Psoas muscle (tissue), 8 donors: ENCODE results near the gene EIF4A3. TPM values are rescaled to one million over a fixed set of nuclear protein-coding genes. Genes with fewer than 3 reads are reported as not detected.

Experiments used
- ATAC-seq, 4 donors: fragments of 200-7000 bp; cut with Tn5 transposase; one replicate each; pipeline ENCODE4 v1.9.1; 2020; ENCODE audit warnings: moderate library complexity in 3 of 4, mild to moderate bottlenecking in 2 of 4
- DNase-seq, 2 donors: peaks; one replicate each; pipeline ENCODE4 v3.0.0-alpha.2; 2020
- H3K27ac ChIP-seq: fragments of 200-600 bp; one replicate; pipeline ENCODE4 v1.8.0; 2022
- H3K27me3 ChIP-seq, 3 donors: fragments of 200-600 bp in 1 of 3; one replicate each; pipeline versions ENCODE4 v1.6.1 to v1.8.0; 2013 to 2022; ENCODE audit warnings: low read length in 2 of 3, mild to moderate bottlenecking in 2 of 3, moderate library complexity in 1 of 3; ENCODE audit not compliant: insufficient read depth in 3 of 3
- H3K36me3 ChIP-seq, 2 donors: fragments of 200-600 bp in 1 of 2; one replicate each; pipeline versions ENCODE4 v1.6.1 to v1.8.0; 2013 to 2022; ENCODE audit warnings: low read depth in 1 of 2, mild to moderate bottlenecking in 1 of 2, moderate library complexity in 1 of 2; ENCODE audit not compliant: insufficient read depth in 1 of 2
- H3K4me1 ChIP-seq: fragments of 200-600 bp; one replicate; pipeline ENCODE4 v1.8.0; 2022
- H3K4me3 ChIP-seq: fragments of 200-600 bp; one replicate; pipeline ENCODE4 v1.8.0; 2022; ENCODE audit warnings: mild to moderate bottlenecking
- H3K9me3 ChIP-seq: fragments of 200-600 bp; one replicate; pipeline ENCODE4 v1.8.0; 2022
- WGBS, 3 donors: extraction: QIAGEN DNeasy Blood & Tissue Kit; methylation state at CpG; one replicate each; pipeline versions ENCODE4 v1.1.6 to v1.1.7; 2013; 5-methylcytosine and 5-hydroxymethylcytosine counted together
- intact Hi-C, 2 donors: fragments of 100-400 bp; cut with DNase I; formaldehyde crosslinking; loops; one replicate each; pipeline versions ENCODE4 v1.11.0 to v1.14.2; 2022
- polyA plus RNA-seq, 3 donors: library from polyadenylated mRNA; stranded (reverse); fragments of 200-250 nt; gene quantifications; one replicate each; pipeline ENCODE4 v1.2.3, GENCODE V29; 2013
- total RNA-seq, 4 donors: library from RNA; stranded (reverse); fragmentation: NEBNext Ultra II Directional in 2 of 4; extraction: Animal tissue kit (Norgen Biotek cat#: 25700) in 2 of 4; gene quantifications; one replicate each; pipeline versions ENCODE4 v1.2.1 to v1.2.4, GENCODE V29; 2021 to 2023
- TF ChIP-seq, protein P1 (sequence below): fragments of 200-600 bp; IDR thresholded peaks from one replicate; pipeline ENCODE4 v1.8.0; 2022; ENCODE audit warnings: antibody characterized with exemption
- donor health status: healthy with polysubstance abuse.
- donor health status: DM: no; HTN: no; CAD: no; lungs with moderate emphysema.
- donor health status: Bipolar disorder and iron deficiency.
- donor health status: healthy.
- donor health status: DM: yes; HTN: yes; CAD: no.
- donor health status: DM: no; HTN: no; CAD: no.
- donor health status: DM: no; HTN: no; CAD: no.
- donor health status: DM: yes; HTN: yes; CAD: no.

Gene EIF4A3
- total and polyA plus RNA-seq, 7 donors: 26.7 to 77.0 (median 36.0) TPM

GRCh38 chr17:80113033-80113484, 33.9 kb downstream of the EIF4A3 start:
- 84 to 88% (median 88%) methylated on average over 17 to 20 of the region's 20 CpGs for WGBS, 3 donors
- TF ChIP-seq, protein P1, sequence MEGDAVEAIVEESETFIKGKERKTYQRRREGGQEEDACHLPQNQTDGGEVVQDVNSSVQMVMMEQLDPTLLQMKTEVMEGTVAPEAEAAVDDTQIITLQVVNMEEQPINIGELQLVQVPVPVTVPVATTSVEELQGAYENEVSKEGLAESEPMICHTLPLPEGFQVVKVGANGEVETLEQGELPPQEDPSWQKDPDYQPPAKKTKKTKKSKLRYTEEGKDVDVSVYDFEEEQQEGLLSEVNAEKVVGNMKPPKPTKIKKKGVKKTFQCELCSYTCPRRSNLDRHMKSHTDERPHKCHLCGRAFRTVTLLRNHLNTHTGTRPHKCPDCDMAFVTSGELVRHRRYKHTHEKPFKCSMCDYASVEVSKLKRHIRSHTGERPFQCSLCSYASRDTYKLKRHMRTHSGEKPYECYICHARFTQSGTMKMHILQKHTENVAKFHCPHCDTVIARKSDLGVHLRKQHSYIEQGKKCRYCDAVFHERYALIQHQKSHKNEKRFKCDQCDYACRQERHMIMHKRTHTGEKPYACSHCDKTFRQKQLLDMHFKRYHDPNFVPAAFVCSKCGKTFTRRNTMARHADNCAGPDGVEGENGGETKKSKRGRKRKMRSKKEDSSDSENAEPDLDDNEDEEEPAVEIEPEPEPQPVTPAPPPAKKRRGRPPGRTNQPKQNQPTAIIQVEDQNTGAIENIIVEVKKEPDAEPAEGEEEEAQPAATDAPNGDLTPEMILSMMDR: no peak
- peak in 1 of 4 donors; percentile 19 for ATAC-seq
- no peak overlapping the region for H3K27ac ChIP-seq
- intact Hi-C loops: no loop called here
- no peaks in the 10 kb centered on the region for H3K9me3 ChIP-seq
- H3K36me3 ChIP-seq: peaks cover under 1 to 72% of the 10 kb centered on the region in 2 donors
- no peaks in the 10 kb centered on the region for H3K27me3 ChIP-seq
- no peaks in the 10 kb centered on the region for H3K4me1 ChIP-seq
- H3K4me3 ChIP-seq: no peak overlapping the region
- DNase-seq: peak in 1 of 2 donors; percentile 51

- TF ChIP-seq, protein P1: no peak
- 92% methylated on average over 22 to 24 of the region's 24 CpGs for WGBS, 3 donors
- H3K9me3 ChIP-seq: no peaks in the 10 kb centered on the region
- intact Hi-C loops: no loop called here
- H3K4me1 ChIP-seq: no peaks in the 10 kb centered on the region
- DNase-seq: no peak
- ATAC-seq: no peak
- H3K27me3 ChIP-seq: no peaks in the 10 kb centered on the region
- H3K4me3 ChIP-seq: no peak overlapping the region
- H3K27ac ChIP-seq: no peak overlapping the region
- peaks cover 0 to 77% of the 10 kb centered on the region in 2 donors for H3K36me3 ChIP-seq
Measured at GRCh38 chr17:80112471-80113032, 34.4 kb downstream of the EIF4A3 start.

- Histone ChIP-seq H3K4me3 (no peak overlapping the region), H3K9me3 (no peaks in the 10 kb centered on the region), H3K4me1 (no peaks in the 10 kb centered on the region), H3K27me3 (no peaks in the 10 kb centered on the region), H3K36me3 (peaks cover 0 to 75% of the 10 kb centered on the region in 2 donors), H3K27ac (no peak overlapping the region)
- 91 to 94% (median 92%) methylated on average over 26 of the region's 26 CpGs for WGBS, 3 donors
- ATAC-seq: no peak
- intact Hi-C loops: no loop called here
- TF ChIP-seq, protein P1: no peak
- DNase-seq: peak in 1 of 2 donors; percentile 40
Measured at GRCh38 chr17:80111702-80112470, 35.0 kb downstream of the EIF4A3 start.

DNA sequence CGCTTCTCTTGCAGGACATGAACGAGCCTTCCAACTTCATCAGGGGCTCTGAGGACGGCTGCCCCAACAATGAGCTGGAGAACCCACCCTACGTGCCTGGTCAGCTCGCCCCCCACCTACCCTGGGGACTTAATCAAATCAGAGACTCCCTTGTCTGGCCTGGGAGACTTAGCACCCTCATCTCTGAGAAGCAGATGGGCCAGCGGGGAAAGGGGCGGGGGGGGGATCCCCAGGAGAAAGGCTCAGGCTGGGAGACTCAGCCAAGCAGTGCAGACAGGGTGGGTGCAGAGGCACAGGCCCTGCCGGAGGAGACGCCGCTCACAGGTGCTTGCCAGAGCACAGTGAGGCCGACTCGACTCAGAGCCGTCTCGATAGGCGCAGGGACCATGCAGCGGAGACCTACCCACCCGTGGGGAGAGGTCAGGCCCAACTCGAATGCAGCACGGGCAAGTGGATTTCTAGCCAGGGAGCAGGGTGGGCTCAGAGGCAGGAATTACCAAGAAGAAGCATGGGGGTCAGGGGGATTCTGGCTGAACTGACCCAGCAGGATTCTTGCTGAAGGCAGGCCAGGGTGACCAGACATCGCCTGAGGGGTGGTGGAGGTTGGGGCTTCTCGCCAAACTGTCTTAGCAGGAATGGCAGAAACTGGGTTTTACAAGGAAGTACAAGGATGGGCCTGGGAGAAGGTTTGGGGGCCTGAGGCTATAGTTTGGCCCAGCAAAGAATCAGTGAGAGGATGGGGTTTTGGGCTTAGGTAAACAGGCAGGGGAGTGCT, 35.8 kb downstream of the EIF4A3 start:
- H3K4me1 ChIP-seq: no peaks in the 10 kb centered on the region
- H3K27me3 ChIP-seq: no peaks in the 10 kb centered on the region
- TF ChIP-seq, protein P1: no peak
- no peak for ATAC-seq
- WGBS, 3 donors: 87 to 96% (median 94%) methylated on average over 21 of the region's 21 CpGs
- no peak overlapping the region for H3K27ac ChIP-seq
- H3K9me3 ChIP-seq: no peaks in the 10 kb centered on the region
- H3K36me3 ChIP-seq: peaks cover 0 to 75% of the 10 kb centered on the region in 2 donors
- DNase-seq: peak in 1 of 2 donors; percentile 45
- no peak overlapping the region for H3K4me3 ChIP-seq
- intact Hi-C loops: no loop called here
